GM18858 (cell line): ENCODE results near the gene NEIL3.

ENCODE experiments used
- ATAC-seq: cut with Tn5 transposase; IDR thresholded peaks from one replicate; pipeline ENCODE4 v1.9.1; 2021; ENCODE audit not compliant: unreplicated experiment

Gene NEIL3

GRCh38 chr4:177309522-177310371 lies at the start of gene NEIL3:
Gene NEIL3, plus strand, starts transcription at chr4:177309874. Its CDS starts 80 bp downstream, at chr4:177309954.
- ATAC-seq, result peak; percentile 87

GRCh38 chr4:177263818-177264217 lies 45.9 kb upstream of the NEIL3 start:
- no peak for ATAC-seq

- ATAC-seq, result no peak
Measured at GRCh38 chr4:177264788-177265422, 44.8 kb upstream of the NEIL3 start.

GRCh38 chr4:177265729-177266128 lies 43.9 kb upstream of the NEIL3 start:
- no peak for ATAC-seq

GRCh38 chr4:177266506-177266905 lies 43.2 kb upstream of the NEIL3 start:
- no peak for ATAC-seq

GRCh38 chr4:177267911-177268310 lies 41.8 kb upstream of the NEIL3 start:
- no peak for ATAC-seq

- no peak for ATAC-seq
Measured at GRCh38 chr4:177271091-177271490, 38.6 kb upstream of the NEIL3 start.

GRCh38 chr4:177271915-177272766 lies 37.5 kb upstream of the NEIL3 start:
- no peak for ATAC-seq

- ATAC-seq, result no peak
Measured at GRCh38 chr4:177275999-177276398, 33.7 kb upstream of the NEIL3 start.

- no peak for ATAC-seq
Measured at GRCh38 chr4:177281351-177281909, 28.2 kb upstream of the NEIL3 start.

GRCh38 chr4:177282284-177282835 lies 27.3 kb upstream of the NEIL3 start:
- ATAC-seq, result no peak

GRCh38 chr4:177283167-177283566 lies 26.5 kb upstream of the NEIL3 start:
- ATAC-seq, result no peak

GRCh38 chr4:177285953-177286352 lies 23.7 kb upstream of the NEIL3 start:
- ATAC-seq, result no peak

- no peak for ATAC-seq
Measured at GRCh38 chr4:177287255-177287654, 22.4 kb upstream of the NEIL3 start.

- no peak for ATAC-seq
Measured at GRCh38 chr4:177288335-177288734, 21.3 kb upstream of the NEIL3 start.

GRCh38 chr4:177290780-177291179 lies 18.9 kb upstream of the NEIL3 start:
- ATAC-seq, result no peak

- no peak for ATAC-seq
Measured at GRCh38 chr4:177292171-177292570, 17.5 kb upstream of the NEIL3 start.

- no peak for ATAC-seq
Measured at GRCh38 chr4:177293208-177294033, 16.3 kb upstream of the NEIL3 start.

GRCh38 chr4:177297785-177298391 lies 11.8 kb upstream of the NEIL3 start:
- ATAC-seq, result no peak
